ENCODE measurements around the gene PID1. TPM values are rescaled to one million over a fixed set of nuclear protein-coding genes. Genes with fewer than 3 reads are reported as not detected.

PID1 gene
- total RNA-seq, 4 donors from 2014 or later, result 1.0 to 33.0 (median 8.4) TPM

GRCh38 chr2:229101314-229101713, 169.8 kb downstream of the PID1 start:
- 75 to 100% methylated on average over 1 of the region's 1 CpG for WGBS, 2 donors
- Histone ChIP-seq H3K4me3 (no peak overlapping the region), H3K27me3 (no peaks in the 10 kb centered on the region), H3K36me3 (no peaks in the 10 kb centered on the region), H3K9me3 (no peaks in the 10 kb centered on the region), H3K27ac (no peak overlapping the region), H3K4me1 (no peaks in the 10 kb centered on the region)
- TF ChIP-seq POLR2A (IDR thresholded peaks at IDR 0.05) (no peak), CTCF (IDR thresholded peaks at IDR 0.05) (no peak)
- DNase-seq, result no peak
- intact Hi-C loops (cut with DNase I), result no loop called here

GRCh38 chr2:229099231-229099630, 171.9 kb downstream of the PID1 start:
- Histone ChIP-seq H3K36me3 (no peaks in the 10 kb centered on the region), H3K4me1 (no peaks in the 10 kb centered on the region), H3K9me3 (no peaks in the 10 kb centered on the region), H3K27ac (no peak overlapping the region), H3K27me3 (no peaks in the 10 kb centered on the region), H3K4me3 (no peak overlapping the region)
- DNase-seq, result no peak
- TF ChIP-seq POLR2A (IDR thresholded peaks at IDR 0.05) (no peak), CTCF (IDR thresholded peaks at IDR 0.05) (no peak)
- WGBS, 2 donors, result 71 to 95% methylated on average over 1 of the region's 1 CpG
- intact Hi-C loops (cut with DNase I), result no loop called here

- Histone ChIP-seq H3K4me3 (no peak overlapping the region), H3K4me1 (no peaks in the 10 kb centered on the region), H3K27ac (no peak overlapping the region), H3K9me3 (no peaks in the 10 kb centered on the region), H3K27me3 (no peaks in the 10 kb centered on the region), H3K36me3 (no peaks in the 10 kb centered on the region)
- TF ChIP-seq CTCF (IDR thresholded peaks at IDR 0.05), result no peak
- no peak for TF ChIP-seq POLR2A (IDR thresholded peaks at IDR 0.05)
- no peak for DNase-seq
- intact Hi-C loops (cut with DNase I), result no loop called here
- 35 to 60% methylated on average over 6 of the region's 6 CpGs for WGBS, 2 donors
Observed at GRCh38 chr2:229098801-229099200, 172.3 kb downstream of the PID1 start.

GRCh38 chr2:229096409-229097066, 174.5 kb downstream of the PID1 start:
- TF ChIP-seq POLR2A (IDR thresholded peaks at IDR 0.05) (no peak), CTCF (IDR thresholded peaks at IDR 0.05) (no peak)
- Histone ChIP-seq H3K27me3 (no peaks in the 10 kb centered on the region), H3K9me3 (no peaks in the 10 kb centered on the region), H3K36me3 (no peaks in the 10 kb centered on the region), H3K4me3 (no peak overlapping the region), H3K4me1 (no peaks in the 10 kb centered on the region), H3K27ac (no peak overlapping the region)
- 39 to 56% methylated on average over 4 of the region's 4 CpGs for WGBS, 2 donors
- intact Hi-C loops (cut with DNase I), result no loop called here
- no peak for DNase-seq

GRCh38 chr2:229095472-229095871, 175.6 kb downstream of the PID1 start:
- H3K27me3 ChIP-seq, result no peaks in the 10 kb centered on the region

More at GRCh38 chr2:229095472-229095871, 175.6 kb downstream of the PID1 start:
- no peaks in the 10 kb centered on the region for H3K4me1 ChIP-seq
- 89 to 100% methylated on average over 1 of the region's 1 CpG for WGBS, 2 donors
- intact Hi-C loops (cut with DNase I), result no loop called here
- no peak overlapping the region for H3K4me3 ChIP-seq
- no peak for DNase-seq
- H3K36me3 ChIP-seq, result no peaks in the 10 kb centered on the region
- no peaks in the 10 kb centered on the region for H3K9me3 ChIP-seq
- no peak overlapping the region for H3K27ac ChIP-seq
- TF ChIP-seq CTCF (IDR thresholded peaks at IDR 0.05) (no peak), POLR2A (IDR thresholded peaks at IDR 0.05) (no peak)

All from esophagus squamous epithelium (tissue), 5 donors.